ENCODE results near the gene EHD1. TPM values are rescaled to one million over a fixed set of nuclear protein-coding genes. Genes with fewer than 3 reads are reported as not detected.

The EHD1 gene
- total and polyA plus RNA-seq, 9 of the 15 experiments (the other 6 are each of a cell fraction or from before 2014, with no cell fraction given): 0.46 to 65.0 (median 16.4) TPM

DNA sequence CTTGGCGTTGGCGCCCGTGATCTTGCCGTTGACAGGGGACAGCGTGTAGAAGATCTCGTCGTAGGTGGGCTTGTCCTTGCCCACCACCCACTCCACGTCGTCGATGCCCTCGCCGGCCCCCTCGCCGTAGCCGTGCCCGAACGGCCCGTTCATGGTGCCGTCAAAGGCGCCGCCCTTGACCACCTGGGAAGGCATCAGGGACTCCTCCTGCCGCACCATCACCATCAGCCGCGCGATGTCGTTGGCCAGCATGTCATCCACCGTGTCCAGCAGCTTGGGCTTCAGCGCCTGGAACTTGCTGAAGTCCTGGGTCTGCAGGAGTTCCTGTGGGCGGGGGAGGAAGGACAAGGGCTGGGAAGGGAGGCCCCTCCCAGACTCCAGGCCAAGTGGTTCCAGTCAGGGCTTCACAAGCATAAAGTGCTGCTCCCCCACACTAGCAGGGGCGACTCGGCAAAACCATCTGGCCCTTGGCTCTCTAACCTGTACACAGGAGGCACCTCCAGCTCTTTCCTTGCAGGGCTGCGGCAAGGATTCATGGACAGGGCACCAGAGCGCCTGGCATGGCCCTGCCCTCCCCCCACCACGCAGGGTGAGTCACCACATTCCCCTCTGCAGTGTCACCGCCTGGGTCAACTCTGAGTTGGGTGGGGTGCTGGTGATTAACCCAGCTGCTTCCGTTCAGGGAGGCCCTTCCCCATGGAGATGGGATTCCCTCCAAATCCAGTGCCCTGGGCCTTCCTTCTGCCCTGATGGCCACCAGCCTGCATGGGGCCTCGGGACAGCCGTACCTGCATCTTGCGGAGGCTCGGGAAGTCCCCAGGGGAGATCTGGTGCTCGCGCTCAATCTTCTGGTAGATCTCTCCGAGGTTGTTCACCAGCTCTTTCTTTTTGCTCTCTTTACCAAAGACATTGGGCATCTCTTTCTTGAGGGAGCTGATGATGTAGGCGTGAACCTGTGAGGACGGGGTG lies 23.6 kb downstream of the EHD1 start (continued):
- no peak for TF ChIP-seq ZNF224 (CRISPR knock-in tag; IDR thresholded peaks at IDR 0.05)
- no peak for TF ChIP-seq ZNF134 (CRISPR knock-in tag; conservative IDR thresholded peaks at IDR 0.05)
- TF ChIP-seq WHSC1 (IDR thresholded peaks at IDR 0.05; ENCODE audit: low read length): no peak
- TF ChIP-seq, protein P1, sequence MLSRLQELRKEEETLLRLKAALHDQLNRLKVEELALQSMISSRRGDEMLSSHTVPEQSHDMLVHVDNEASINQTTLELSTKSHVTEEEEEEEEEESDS (CRISPR knock-in tag; IDR thresholded peaks at IDR 0.05): no peak
- no peak for TF ChIP-seq SNRNP70 (optimal IDR thresholded peaks at IDR 0.05; ENCODE audit: low read depth, low read length)
- TF ChIP-seq NFE2L1 (tag; IDR thresholded peaks at IDR 0.05; ENCODE audit: borderline replicate concordance, low read depth): no peak
- peak; percentile 70 for TF ChIP-seq TCF3 (CRISPR knock-in tag; IDR thresholded peaks at IDR 0.05)
- peak; percentile 68; the same call in 1 of the 2 replicates for TF ChIP-seq NCOR1 (IDR thresholded peaks at IDR 0.05)
- TF ChIP-seq NCOA4 (IDR thresholded peaks at IDR 0.05; ENCODE audit: partially characterized antibody): no peak
- TF ChIP-seq CCAR2 (IDR thresholded peaks at IDR 0.05; ENCODE audit: low read depth, low read length): no peak
- TF ChIP-seq, protein P2, sequence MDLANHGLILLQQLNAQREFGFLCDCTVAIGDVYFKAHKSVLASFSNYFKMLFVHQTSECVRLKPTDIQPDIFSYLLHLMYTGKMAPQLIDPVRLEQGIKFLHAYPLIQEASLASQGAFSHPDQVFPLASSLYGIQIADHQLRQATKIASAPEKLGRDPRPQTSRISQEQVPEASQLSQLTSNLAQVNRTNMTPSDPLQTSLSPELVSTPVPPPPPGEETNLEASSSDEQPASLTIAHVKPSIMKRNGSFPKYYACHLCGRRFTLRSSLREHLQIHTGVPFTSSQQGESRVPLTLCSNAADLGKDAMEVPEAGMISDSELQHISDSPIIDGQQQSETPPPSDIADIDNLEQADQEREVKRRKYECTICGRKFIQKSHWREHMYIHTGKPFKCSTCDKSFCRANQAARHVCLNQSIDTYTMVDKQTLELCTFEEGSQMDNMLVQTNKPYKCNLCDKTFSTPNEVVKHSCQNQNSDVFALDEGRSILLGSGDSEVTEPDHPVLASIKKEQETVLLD (IDR thresholded peaks at IDR 0.05): peak; percentile 90; the same call in 1 of the 2 replicates
- TF ChIP-seq ZKSCAN3 (CRISPR knock-in tag; IDR thresholded peaks at IDR 0.05): no peak
- TF ChIP-seq FOXK2 (conservative IDR thresholded peaks at IDR 0.05 in 1 of 2, IDR thresholded peaks at IDR 0.05 in 1 of 2; ENCODE audit: low read depth in 2 of 2): 0 out of 4 replicates have a peak, but pooled peaks of 1 of the 2 experiments have one; percentile 21
- no peak for TF ChIP-seq GABPB2 (CRISPR knock-in tag; conservative IDR thresholded peaks at IDR 0.05)
- no peak for TF ChIP-seq ERF (CRISPR knock-in tag; IDR thresholded peaks at IDR 0.05)
- peak; percentile 39; the same call in 1 of the 2 replicates for TF ChIP-seq ZNF316 (IDR thresholded peaks at IDR 0.05)
- peak; percentile 73 for TF ChIP-seq DACH1 (IDR thresholded peaks at IDR 0.05; ENCODE audit: partially characterized antibody)
- TF ChIP-seq CREB3 (tag; conservative IDR thresholded peaks at IDR 0.05; ENCODE audit: low read depth): no peak
- TF ChIP-seq JUNB (CRISPR knock-in tag; conservative IDR thresholded peaks at IDR 0.05): peak; percentile 68
- no peak for TF ChIP-seq ZFP30 (CRISPR knock-in tag; IDR thresholded peaks at IDR 0.05; ENCODE audit: borderline replicate concordance)
- TF ChIP-seq ARID1B (IDR thresholded peaks at IDR 0.05): peak; percentile 93
- no peak for TF ChIP-seq TCF7L2 (IDR thresholded peaks at IDR 0.05; ENCODE audit: low read depth, low read length)
- TF ChIP-seq ARNT (IDR thresholded peaks at IDR 0.05): peak in 1 of 2 experiments; percentile 42; a peak in 1 of 4 replicates
- TF ChIP-seq, protein P3, sequence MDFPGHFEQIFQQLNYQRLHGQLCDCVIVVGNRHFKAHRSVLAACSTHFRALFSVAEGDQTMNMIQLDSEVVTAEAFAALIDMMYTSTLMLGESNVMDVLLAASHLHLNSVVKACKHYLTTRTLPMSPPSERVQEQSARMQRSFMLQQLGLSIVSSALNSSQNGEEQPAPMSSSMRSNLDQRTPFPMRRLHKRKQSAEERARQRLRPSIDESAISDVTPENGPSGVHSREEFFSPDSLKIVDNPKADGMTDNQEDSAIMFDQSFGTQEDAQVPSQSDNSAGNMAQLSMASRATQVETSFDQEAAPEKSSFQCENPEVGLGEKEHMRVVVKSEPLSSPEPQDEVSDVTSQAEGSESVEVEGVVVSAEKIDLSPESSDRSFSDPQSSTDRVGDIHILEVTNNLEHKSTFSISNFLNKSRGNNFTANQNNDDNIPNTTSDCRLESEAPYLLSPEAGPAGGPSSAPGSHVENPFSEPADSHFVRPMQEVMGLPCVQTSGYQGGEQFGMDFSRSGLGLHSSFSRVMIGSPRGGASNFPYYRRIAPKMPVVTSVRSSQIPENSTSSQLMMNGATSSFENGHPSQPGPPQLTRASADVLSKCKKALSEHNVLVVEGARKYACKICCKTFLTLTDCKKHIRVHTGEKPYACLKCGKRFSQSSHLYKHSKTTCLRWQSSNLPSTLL (IDR thresholded peaks at IDR 0.05): no peak

Data from K562 (cell line).